Right atrium auricular region (tissue), 2 donors: Measurements from ENCODE around the gene PIK3R1. TPM values are rescaled to one million over a fixed set of nuclear protein-coding genes. Genes with fewer than 3 reads are reported as not detected.

Experiments
- DNase-seq: peaks from one replicate; pipeline ENCODE4 v3.0.0-alpha.2; 2019; ENCODE audit warnings: low spot score
- H3K27ac ChIP-seq, 2 donors: fragments of 200-600 bp; sonication (generic); 1 replicate in 1 of 2; 2 replicates in 1 of 2; pipeline ENCODE4 v1.5.1; 2016 to 2019
- H3K27me3 ChIP-seq, 2 donors: fragments of 200-600 bp; sonication (generic); one replicate each; pipeline versions ENCODE4 v1.5.1 to v1.6.0; 2017 to 2019
- H3K36me3 ChIP-seq: fragments of 200-600 bp; sonication (generic); one replicate; pipeline ENCODE4 v1.5.1; 2016
- H3K4me1 ChIP-seq, 2 donors: fragments of 200-600 bp; sonication (generic); one replicate each; pipeline versions ENCODE4 v1.5.1 to v1.6.0; 2017 to 2019
- H3K4me3 ChIP-seq, 2 donors: fragments of 200-600 bp; sonication (generic); 1 replicate in 1 of 2; 2 replicates in 1 of 2; pipeline ENCODE4 v1.5.1; 2017 to 2019; ENCODE audit warnings: mild to moderate bottlenecking in 1 of 2, moderate library complexity in 1 of 2
- H3K9me3 ChIP-seq, 2 donors: fragments of 200-600 bp; sonication (generic); one replicate each; pipeline ENCODE4 v1.5.1; 2019
- CTCF ChIP-seq, 2 donors: fragments of 200-600 bp; sonication (generic); IDR thresholded peaks; one replicate each; pipeline ENCODE4 v1.5.1; 2019; ENCODE audit warnings: antibody characterized with exemption in 2 of 2
- total RNA-seq, 2 donors: library from RNA; depleted of rRNA; stranded (reverse); fragments of >200 nt; gene quantifications; one replicate each; pipeline ENCODE4 v1.1.0, GENCODE V29; 2016

Gene PIK3R1
- total RNA-seq, 2 donors from 2014 or later = 87.0 to 91.1 TPM

- Histone ChIP-seq H3K9me3 (no peaks in the 10 kb centered on the region), H3K27ac (peak overlapping the region in 1 of 2 donors; percentile 95), H3K36me3 (peaks cover 15% of the 10 kb centered on the region), H3K27me3 (no peaks in the 10 kb centered on the region), H3K4me3 (no peak overlapping the region), H3K4me1 (peaks cover 0 to 88% of the 10 kb centered on the region in 2 donors)
- DNase-seq = no peak
- no peak for TF ChIP-seq CTCF (IDR thresholded peaks at IDR 0.05)
These were observed 54.9 kb downstream of the PIK3R1 start for GRCh38 chr5:68270399-68270975.

- H3K36me3 ChIP-seq = peaks cover 20% of the 10 kb centered on the region
- no peak overlapping the region for H3K4me3 ChIP-seq
- H3K27ac ChIP-seq = peak overlapping the region in 1 of 2 donors; percentile 37
- no peak for DNase-seq
- no peaks in the 10 kb centered on the region for H3K27me3 ChIP-seq
- peaks cover 0 to 82% of the 10 kb centered on the region in 2 donors for H3K4me1 ChIP-seq
- TF ChIP-seq CTCF (IDR thresholded peaks at IDR 0.05) = no peak
- H3K9me3 ChIP-seq = no peaks in the 10 kb centered on the region
These were observed 55.6 kb downstream of the PIK3R1 start for GRCh38 chr5:68271124-68271523.

- Histone ChIP-seq H3K27ac (peak overlapping the region in 1 of 2 donors; percentile 25), H3K4me3 (no peak overlapping the region), H3K27me3 (no peaks in the 10 kb centered on the region), H3K4me1 (peaks cover 0 to 76% of the 10 kb centered on the region in 2 donors), H3K9me3 (no peaks in the 10 kb centered on the region), H3K36me3 (peaks cover 32% of the 10 kb centered on the region)
- TF ChIP-seq CTCF (IDR thresholded peaks at IDR 0.05) = peak; percentile 10 to 50
- DNase-seq = no peak
These were observed 56.7 kb downstream of the PIK3R1 start for GRCh38 chr5:68272289-68272688.

- no peak for DNase-seq
- H3K27me3 ChIP-seq = no peaks in the 10 kb centered on the region
- H3K4me3 ChIP-seq = no peak overlapping the region
- H3K27ac ChIP-seq = peak overlapping the region in 1 of 2 donors; percentile 25
- H3K36me3 ChIP-seq = peaks cover 46% of the 10 kb centered on the region
- TF ChIP-seq CTCF (IDR thresholded peaks at IDR 0.05) = no peak
- peaks cover 0 to 65% of the 10 kb centered on the region in 2 donors for H3K4me1 ChIP-seq
- no peaks in the 10 kb centered on the region for H3K9me3 ChIP-seq
These were observed 58.3 kb downstream of the PIK3R1 start for GRCh38 chr5:68273717-68274409.

- TF ChIP-seq CTCF (IDR thresholded peaks at IDR 0.05) = no peak
- Histone ChIP-seq H3K4me1 (peaks cover 0 to 58% of the 10 kb centered on the region in 2 donors), H3K36me3 (peaks cover 58% of the 10 kb centered on the region), H3K4me3 (no peak overlapping the region), H3K27ac (peak overlapping the region in 1 of 2 donors; percentile 25), H3K9me3 (no peaks in the 10 kb centered on the region), H3K27me3 (no peaks in the 10 kb centered on the region)
- no peak for DNase-seq
These were observed 59.5 kb downstream of the PIK3R1 start for GRCh38 chr5:68274847-68275651.
